Thymus (tissue), 11 donors: ENCODE results near the gene SLC46A1. TPM values are rescaled to one million over a fixed set of nuclear protein-coding genes. Genes with fewer than 3 reads are reported as not detected.

Source experiments
- DNase-seq, 9 donors: peaks; one replicate each; pipeline ENCODE4 v3.0.0-alpha.2; 2013; ENCODE audit warnings: low spot score in 9 of 9, low read depth in 6 of 9, missing footprints in 1 of 9
- H3K27ac ChIP-seq, 2 donors: one replicate each; pipeline ENCODE4 v1.5.1; 2013; ENCODE audit warnings: control low read depth in 1 of 2, low read depth in 1 of 2, low read length in 1 of 2, mild to moderate bottlenecking in 1 of 2, moderate library complexity in 1 of 2
- H3K27me3 ChIP-seq, 2 donors: one replicate each; pipeline ENCODE4 v1.5.1; 2013; ENCODE audit warnings: low read length in 1 of 2; ENCODE audit not compliant: control insufficient read depth in 2 of 2, insufficient read depth in 1 of 2
- H3K36me3 ChIP-seq, 2 donors: one replicate each; pipeline ENCODE4 v1.5.1; 2013; ENCODE audit warnings: low read length in 1 of 2, mild to moderate bottlenecking in 1 of 2, moderate library complexity in 1 of 2; ENCODE audit not compliant: control insufficient read depth in 2 of 2, insufficient read depth in 2 of 2
- H3K4me1 ChIP-seq, 2 donors: one replicate each; pipeline ENCODE4 v1.5.1; 2013; ENCODE audit warnings: low read length in 2 of 2; ENCODE audit not compliant: control insufficient read depth in 2 of 2, insufficient read depth in 2 of 2
- H3K4me3 ChIP-seq, 2 donors: one replicate each; pipeline ENCODE4 v1.5.1; 2013; ENCODE audit warnings: low read length in 2 of 2, control low read depth in 1 of 2, mild to moderate bottlenecking in 1 of 2
- H3K9me3 ChIP-seq, 2 donors: one replicate each; pipeline ENCODE4 v1.5.1; 2013; ENCODE audit warnings: low read length in 1 of 2, mild to moderate bottlenecking in 1 of 2; ENCODE audit not compliant: control insufficient read depth in 2 of 2, insufficient read depth in 1 of 2
- WGBS: extraction: QIAGEN DNeasy Blood & Tissue Kit; methylation state at CpG from one replicate; pipeline ENCODE4 v1.1.7; 2013; 5-methylcytosine and 5-hydroxymethylcytosine counted together
- polyA plus RNA-seq: library from polyadenylated mRNA; stranded (reverse); fragments of 200-250 nt; gene quantifications from one replicate; pipeline ENCODE4 v1.2.3, GENCODE V29; 2013
- total RNA-seq: library from RNA; stranded (reverse); fragments of 120-200 nt; gene quantifications from one replicate; pipeline ENCODE4 v1.2.4, GENCODE V29; 2013
- donor health status: healthy.

The SLC46A1 gene
- total and polyA plus RNA-seq, 2 donors: 10.5 to 13.1 TPM

DNA sequence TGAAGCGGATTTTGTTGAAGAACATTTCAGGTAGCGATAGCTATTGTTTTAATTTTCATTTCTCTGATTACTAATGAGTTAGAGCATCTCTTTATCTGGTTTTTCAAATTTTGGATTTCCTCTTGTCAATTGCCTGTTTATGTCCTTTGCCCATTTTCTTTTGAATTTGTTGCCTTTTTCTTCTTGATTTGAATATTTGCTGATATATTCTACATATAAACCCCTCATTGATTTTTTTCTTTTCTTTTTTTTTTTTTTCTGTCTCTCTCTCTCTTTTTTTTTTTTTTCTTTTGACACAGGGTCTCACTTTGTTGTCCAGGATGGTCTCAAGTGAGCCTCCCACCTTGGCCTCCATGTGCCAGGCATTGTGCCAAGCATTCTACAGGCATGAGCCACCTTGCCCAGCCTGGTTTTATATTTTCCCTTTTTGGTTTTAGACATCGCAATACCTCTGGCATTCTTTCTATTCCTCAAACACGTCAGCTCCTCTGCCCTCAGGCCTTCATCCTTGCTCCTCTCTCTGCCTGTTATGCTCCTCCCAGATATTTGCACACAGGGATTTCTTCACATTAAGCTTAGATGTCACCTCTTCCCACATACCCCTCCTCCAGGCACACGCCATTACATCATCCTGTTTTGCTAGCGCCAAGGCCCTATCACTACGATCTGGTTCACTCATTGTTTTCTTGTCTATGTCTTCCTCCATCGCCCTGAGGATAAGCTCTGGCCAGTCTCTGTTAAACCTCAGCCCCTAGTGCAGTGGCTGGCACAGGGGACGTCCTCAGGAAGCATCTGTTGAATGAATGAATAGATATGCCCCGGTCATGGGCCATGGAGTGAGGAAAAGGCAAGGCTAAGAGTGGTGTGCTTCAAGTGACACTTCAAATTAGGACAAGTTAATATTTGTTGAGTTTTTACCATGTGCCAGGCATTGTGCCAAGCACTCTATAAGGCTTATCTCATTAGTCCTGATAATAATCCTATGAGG, 25.9 kb downstream of the SLC46A1 start:
- DNase-seq: no peak
- Histone ChIP-seq H3K27me3 (peaks cover 14 to 56% of the 10 kb centered on the region in 2 donors), H3K4me1 (peaks cover 3 to 10% of the 10 kb centered on the region in 2 donors), H3K27ac (no peak overlapping the region), H3K9me3 (no peaks in the 10 kb centered on the region), H3K36me3 (no peaks in the 10 kb centered on the region), H3K4me3 (no peak overlapping the region)
- WGBS: 77% methylated on average over 10 of the region's 10 CpGs

DNA sequence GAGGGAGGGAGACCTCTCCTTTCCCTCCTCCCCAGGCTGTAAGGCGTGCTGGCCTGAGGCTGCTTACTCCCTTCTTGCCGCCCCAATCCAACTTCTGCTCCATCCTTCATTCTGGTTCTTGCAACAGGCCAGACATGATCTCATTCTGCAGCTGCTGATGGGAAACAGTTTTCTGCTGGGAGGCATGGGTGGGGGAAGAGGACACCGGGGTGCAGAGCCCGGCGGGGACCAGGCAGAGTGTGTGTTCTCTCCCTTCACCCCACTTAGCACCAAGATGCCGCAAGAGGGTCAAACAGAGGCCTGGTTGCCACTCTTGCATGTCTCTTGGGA, 33.1 kb downstream of the SLC46A1 start:
- no peaks in the 10 kb centered on the region for H3K36me3 ChIP-seq
- no peak for DNase-seq
- peaks cover 10 to 14% of the 10 kb centered on the region in 2 donors for H3K4me1 ChIP-seq
- H3K27ac ChIP-seq: no peak overlapping the region
- peaks cover 0 to 1% of the 10 kb centered on the region in 2 donors for H3K9me3 ChIP-seq
- H3K27me3 ChIP-seq: peaks cover 8 to 50% of the 10 kb centered on the region in 2 donors
- H3K4me3 ChIP-seq: no peak overlapping the region
- 94% methylated on average over 6 of the region's 6 CpGs for WGBS

DNA sequence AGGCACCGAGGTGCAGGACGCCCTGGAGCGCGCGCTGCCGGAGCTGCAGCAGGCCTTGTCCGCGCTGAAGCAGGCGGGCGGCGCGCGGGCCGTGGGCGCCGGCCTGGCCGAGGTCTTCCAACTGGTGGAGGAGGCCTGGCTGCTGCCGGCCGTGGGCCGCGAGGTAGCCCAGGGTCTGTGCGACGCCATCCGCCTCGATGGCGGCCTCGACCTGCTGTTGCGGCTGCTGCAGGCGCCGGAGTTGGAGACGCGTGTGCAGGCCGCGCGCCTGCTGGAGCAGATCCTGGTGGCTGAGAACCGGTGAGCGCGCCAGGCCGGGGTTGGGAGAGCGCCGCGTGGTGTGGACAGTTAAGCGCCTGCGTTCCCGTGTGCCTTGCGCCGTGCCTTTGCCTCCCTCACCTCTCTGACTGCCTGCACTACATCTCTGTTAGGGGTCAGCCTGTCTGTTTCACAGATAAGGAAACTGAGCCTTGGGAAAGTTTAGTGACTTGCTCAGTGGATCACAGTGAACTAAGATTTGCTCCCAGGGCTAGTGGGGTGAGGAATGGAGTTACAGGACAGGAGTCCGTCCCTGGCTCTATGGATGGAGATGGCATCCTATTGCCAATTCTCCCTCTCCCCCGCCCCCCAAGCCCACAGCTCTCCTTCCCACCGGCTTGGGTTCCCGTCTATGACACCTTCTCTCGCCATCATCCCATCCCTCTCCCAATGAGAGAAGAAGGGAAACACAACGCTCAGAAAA, 33.6 kb downstream of the SLC46A1 start:
- Histone ChIP-seq H3K36me3 (no peaks in the 10 kb centered on the region), H3K9me3 (peaks cover 0 to 1% of the 10 kb centered on the region in 2 donors), H3K4me3 (peak overlapping the region in 1 of 2 donors; percentile 68), H3K27me3 (peaks cover 8 to 50% of the 10 kb centered on the region in 2 donors), H3K4me1 (peaks cover 10 to 14% of the 10 kb centered on the region in 2 donors), H3K27ac (peak overlapping the region in 1 of 2 donors; percentile 36)
- 10% methylated on average over 53 of the region's 53 CpGs for WGBS
- DNase-seq: no peak

DNA sequence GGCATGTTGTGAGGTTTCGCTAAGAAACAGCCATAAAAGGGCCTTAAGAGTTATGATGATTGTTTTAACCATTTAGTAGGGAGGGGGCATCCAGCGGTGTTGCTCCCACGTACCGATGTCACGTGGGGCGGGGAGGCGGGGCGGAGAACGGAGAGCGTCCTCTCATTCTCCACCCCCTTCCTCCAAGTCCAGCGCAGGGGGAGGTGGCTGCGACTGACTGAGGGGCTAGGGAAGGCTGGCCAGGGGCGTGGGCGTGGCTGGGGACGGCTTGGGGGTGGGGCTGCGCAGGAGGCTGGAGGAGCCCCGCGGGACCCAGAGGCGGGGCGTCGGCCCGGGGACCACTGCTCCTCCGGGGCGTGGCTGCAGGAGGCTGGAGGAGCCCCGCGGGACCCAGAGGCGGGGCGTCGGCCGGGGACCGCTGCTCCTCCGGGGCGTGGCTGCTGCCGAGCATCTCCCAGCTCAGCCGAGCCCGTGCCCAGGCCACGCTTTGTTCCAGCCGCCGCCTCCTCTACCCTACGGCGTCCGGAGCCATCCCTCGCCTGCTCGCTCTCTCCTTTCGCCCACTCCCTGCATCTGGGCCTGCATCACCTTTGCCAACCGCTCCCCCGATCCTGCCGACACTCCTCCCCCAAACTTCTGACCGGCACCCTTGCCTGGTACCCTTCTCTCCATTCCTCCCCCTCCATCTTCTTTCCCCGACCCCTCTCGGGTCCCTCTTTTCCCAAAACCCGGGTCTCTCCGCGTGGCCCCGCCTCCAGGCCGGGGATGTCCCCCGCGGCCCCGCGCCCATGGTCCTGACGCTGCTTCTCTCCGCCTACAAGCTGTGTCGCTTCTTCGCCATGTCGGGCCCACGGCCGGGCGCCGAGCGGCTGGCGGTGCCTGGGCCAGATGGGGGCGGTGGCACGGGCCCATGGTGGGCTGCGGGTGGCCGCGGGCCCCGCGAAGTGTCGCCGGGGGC, 34.5 kb downstream of the SLC46A1 start, which contains the start of gene SARM1:
Gene SARM1 (plus strand): TSS at position 450 of the 958 bp plus-strand sequence. CDS start 339 bp downstream, at position 789.
- WGBS: under 1% methylated on average over 80 of the region's 80 CpGs
- peak within 1 kb of the TSS; percentile 44 to 68 for H3K4me3 ChIP-seq

DNA sequence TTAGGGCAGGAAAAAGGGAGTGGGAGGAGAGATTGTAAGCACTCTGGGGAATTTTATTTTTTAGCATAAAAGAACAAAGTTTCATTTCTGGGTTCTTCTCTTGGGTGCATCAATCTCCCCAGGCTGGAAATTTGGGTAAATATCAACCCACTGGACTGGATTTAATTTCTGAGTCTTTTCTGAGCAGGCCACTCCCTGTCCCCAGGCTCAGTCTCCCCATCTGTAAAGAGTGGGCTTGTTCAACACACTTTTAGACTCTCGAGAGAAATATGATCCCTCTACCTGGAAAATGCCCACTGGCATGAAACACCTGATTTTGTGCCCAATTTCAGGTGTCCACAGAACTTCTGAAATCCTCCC, 35.3 kb downstream of the SLC46A1 start:
- WGBS: 93% methylated on average over 1 of the region's 1 CpG
- DNase-seq: no peak
- H3K9me3 ChIP-seq: peaks cover 0 to 1% of the 10 kb centered on the region in 2 donors
- H3K27ac ChIP-seq: no peak overlapping the region
- H3K36me3 ChIP-seq: no peaks in the 10 kb centered on the region
- H3K4me3 ChIP-seq: no peak overlapping the region
- peaks cover 8 to 50% of the 10 kb centered on the region in 2 donors for H3K27me3 ChIP-seq
- H3K4me1 ChIP-seq: peaks cover 10 to 14% of the 10 kb centered on the region in 2 donors

More for the DNA sequence above, 34.5 kb downstream of the SLC46A1 start, which contains the start of gene SARM1:
- Histone ChIP-seq H3K36me3 (no peaks in the 10 kb centered on the region), H3K9me3 (peaks cover 0 to 1% of the 10 kb centered on the region in 2 donors), H3K4me1 (peaks cover 10 to 14% of the 10 kb centered on the region in 2 donors), H3K27me3 (peaks cover 8 to 50% of the 10 kb centered on the region in 2 donors), H3K27ac (peak within 1 kb of the TSS in 1 of 2 donors; percentile 36)
- peak in 7 of 9 donors; percentile 9 to 59 (median 43) for DNase-seq

- Histone ChIP-seq H3K36me3 (peaks cover 0 to 1% of the 10 kb centered on the region in 2 donors), H3K4me1 (peaks cover 10 to 14% of the 10 kb centered on the region in 2 donors), H3K27ac (no peak within 1 kb of the TSS), H3K9me3 (peaks cover 0 to 1% of the 10 kb centered on the region in 2 donors), H3K4me3 (peak within 1 kb of the TSS; percentile 44 to 68), H3K27me3 (peaks cover 8 to 50% of the 10 kb centered on the region in 2 donors)
- DNase-seq: no peak
- WGBS: 63% methylated on average over 8 of the region's 8 CpGs
Observed at GRCh38 chr17:28370035-28370743, 35.8 kb downstream of the SLC46A1 start, which contains the start of gene VTN. Gene VTN (minus strand): TSS chr17:28370307. CDS start chr17:28370203, 104 bp downstream.

DNA sequence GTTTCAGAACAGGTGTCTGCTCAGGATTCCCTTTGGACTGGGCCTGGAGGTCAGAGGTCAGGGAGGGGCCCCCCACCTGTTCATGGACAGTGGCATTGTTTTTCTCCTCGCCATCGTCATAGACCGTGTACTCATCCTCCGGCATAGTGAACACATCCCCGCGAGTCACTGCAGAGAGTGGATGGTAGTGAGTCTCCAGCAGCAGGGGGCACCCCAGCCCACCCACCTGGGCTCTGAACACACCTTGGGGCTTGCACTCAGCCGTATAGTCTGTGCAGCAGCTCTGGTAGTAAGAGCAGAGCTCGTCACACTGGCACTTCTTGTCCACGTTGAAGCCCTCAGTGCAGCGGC, 36.4 kb downstream of the SLC46A1 start:
- H3K9me3 ChIP-seq: peaks cover 0 to 1% of the 10 kb centered on the region in 2 donors
- H3K36me3 ChIP-seq: peaks cover 0 to 7% of the 10 kb centered on the region in 2 donors
- H3K27ac ChIP-seq: no peak overlapping the region
- no peak overlapping the region for H3K4me3 ChIP-seq
- WGBS: 92% methylated on average over 10 of the region's 10 CpGs
- peaks cover 10 to 14% of the 10 kb centered on the region in 2 donors for H3K4me1 ChIP-seq
- no peak for DNase-seq
- peaks cover 8 to 45% of the 10 kb centered on the region in 2 donors for H3K27me3 ChIP-seq
